Endothelial cell (in vitro differentiated cells): ENCODE data around the gene NTSR1. TPM values are rescaled to one million over a fixed set of nuclear protein-coding genes. Genes with fewer than 3 reads are reported as not detected.

Experiments
- DNase-seq: peaks from one replicate; pipeline ENCODE4 v3.0.0; 2021; ENCODE audit warnings: low spot score
- H3K27ac Mint-ChIP-seq: one replicate; pipeline ENCODE4 v1.8.0; 2021; ENCODE audit warnings: mixed read lengths, inconsistent platforms; ENCODE audit not compliant: unreplicated experiment
- H3K27me3 Mint-ChIP-seq: one replicate; pipeline ENCODE4 v1.8.0; 2021; ENCODE audit warnings: mild to moderate bottlenecking, moderate library complexity, mixed read lengths, inconsistent platforms; ENCODE audit not compliant: unreplicated experiment
- H3K36me3 Mint-ChIP-seq: one replicate; pipeline ENCODE4 v1.8.0; 2021; ENCODE audit warnings: mild to moderate bottlenecking, low read depth, mixed read lengths, inconsistent platforms; ENCODE audit not compliant: unreplicated experiment
- H3K4me1 Mint-ChIP-seq: one replicate; pipeline ENCODE4 v1.8.0; 2021; ENCODE audit warnings: mild to moderate bottlenecking, mixed read lengths, inconsistent platforms; ENCODE audit not compliant: unreplicated experiment
- H3K4me3 Mint-ChIP-seq: one replicate; pipeline ENCODE4 v1.8.0; 2021; ENCODE audit warnings: mild to moderate bottlenecking, mixed read lengths, inconsistent platforms; ENCODE audit not compliant: unreplicated experiment
- H3K9me3 Mint-ChIP-seq: one replicate; pipeline ENCODE4 v1.8.0; 2021; ENCODE audit warnings: mixed read lengths, inconsistent platforms; ENCODE audit not compliant: unreplicated experiment
- total RNA-seq: library from RNA; stranded (reverse); fragmentation: NEBNext Ultra II Directional; extraction: Animal tissue kit (Norgen Biotek cat#: 25700); gene quantifications from one replicate; pipeline ENCODE4 v1.2.1, GENCODE V29; 2021; ENCODE audit not compliant: unreplicated experiment
- TF ChIP-seq, protein P1 (sequence below): fragments of 200-600 bp; sonication (generic); IDR thresholded peaks from one replicate; pipeline ENCODE4 v1.5.0; 2021; ENCODE audit warnings: antibody characterized with exemption; ENCODE audit not compliant: unreplicated experiment

NTSR1 gene
- total RNA-seq, 1 donor from 2014 or later: not detected

DNA sequence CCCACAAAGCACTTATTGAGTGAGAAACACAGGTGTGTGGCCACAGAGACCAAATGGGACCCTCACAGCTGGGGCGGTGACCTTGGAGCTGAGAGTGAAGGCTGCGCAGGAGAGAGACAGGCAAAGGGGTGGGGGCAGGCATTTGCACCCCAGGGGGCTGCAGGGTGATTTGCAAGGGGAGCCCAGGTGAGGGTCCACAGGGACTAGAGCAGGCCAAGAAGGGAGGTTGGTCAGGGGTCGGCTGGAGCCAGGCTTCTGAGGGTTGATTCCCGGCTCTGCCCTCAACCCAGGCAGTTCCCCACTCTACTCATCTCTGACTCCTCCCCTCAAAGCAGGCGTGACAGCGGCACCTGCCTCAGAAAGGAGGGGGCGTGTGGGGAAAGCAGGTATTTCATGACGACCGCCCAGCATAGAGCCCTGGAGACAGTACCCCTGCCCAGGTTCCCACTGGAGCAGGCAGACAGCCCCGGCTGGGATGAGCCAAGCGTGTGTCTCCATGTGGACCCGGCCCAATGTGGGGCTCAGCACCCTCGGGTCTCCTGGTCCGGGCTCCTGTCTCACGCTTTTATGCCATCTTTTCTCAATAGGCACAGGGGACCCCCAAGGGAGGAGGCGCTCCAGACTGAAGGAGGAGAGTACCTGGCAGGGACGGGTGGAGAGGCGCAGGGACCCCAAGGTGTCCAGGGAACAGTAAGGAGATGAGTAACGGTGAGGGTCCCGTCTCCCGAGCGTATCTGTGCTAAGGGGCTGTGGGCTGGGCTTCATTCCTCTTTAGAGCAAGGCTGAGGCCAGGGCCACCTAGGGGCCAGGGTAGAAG is 84.5 kb downstream of the NTSR1 start:
- Mint-ChIP-seq H3K27me3 (peaks cover 4% of the 10 kb centered on the region), H3K27ac (no peak overlapping the region), H3K4me3 (no peak overlapping the region), H3K36me3 (peaks cover under 1% of the 10 kb centered on the region), H3K9me3 (no peaks in the 10 kb centered on the region), H3K4me1 (peaks cover 2% of the 10 kb centered on the region)
- TF ChIP-seq, protein P1, sequence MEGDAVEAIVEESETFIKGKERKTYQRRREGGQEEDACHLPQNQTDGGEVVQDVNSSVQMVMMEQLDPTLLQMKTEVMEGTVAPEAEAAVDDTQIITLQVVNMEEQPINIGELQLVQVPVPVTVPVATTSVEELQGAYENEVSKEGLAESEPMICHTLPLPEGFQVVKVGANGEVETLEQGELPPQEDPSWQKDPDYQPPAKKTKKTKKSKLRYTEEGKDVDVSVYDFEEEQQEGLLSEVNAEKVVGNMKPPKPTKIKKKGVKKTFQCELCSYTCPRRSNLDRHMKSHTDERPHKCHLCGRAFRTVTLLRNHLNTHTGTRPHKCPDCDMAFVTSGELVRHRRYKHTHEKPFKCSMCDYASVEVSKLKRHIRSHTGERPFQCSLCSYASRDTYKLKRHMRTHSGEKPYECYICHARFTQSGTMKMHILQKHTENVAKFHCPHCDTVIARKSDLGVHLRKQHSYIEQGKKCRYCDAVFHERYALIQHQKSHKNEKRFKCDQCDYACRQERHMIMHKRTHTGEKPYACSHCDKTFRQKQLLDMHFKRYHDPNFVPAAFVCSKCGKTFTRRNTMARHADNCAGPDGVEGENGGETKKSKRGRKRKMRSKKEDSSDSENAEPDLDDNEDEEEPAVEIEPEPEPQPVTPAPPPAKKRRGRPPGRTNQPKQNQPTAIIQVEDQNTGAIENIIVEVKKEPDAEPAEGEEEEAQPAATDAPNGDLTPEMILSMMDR: no peak
- DNase-seq: no peak

DNA sequence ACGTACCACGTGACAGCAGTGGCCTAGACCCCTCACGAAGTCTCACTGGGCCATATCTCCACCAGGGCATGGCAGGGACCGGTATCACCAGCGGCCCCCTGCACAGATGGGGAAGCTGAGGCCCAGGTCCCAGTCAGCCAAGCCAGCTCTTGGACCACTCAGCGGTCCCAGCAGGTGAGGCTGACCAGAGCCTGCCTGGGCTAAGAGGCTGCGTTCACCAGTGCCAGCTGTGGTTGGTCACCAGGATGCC is 85.0 kb downstream of the NTSR1 start:
- no peak overlapping the region for H3K4me3 Mint-ChIP-seq

DNA sequence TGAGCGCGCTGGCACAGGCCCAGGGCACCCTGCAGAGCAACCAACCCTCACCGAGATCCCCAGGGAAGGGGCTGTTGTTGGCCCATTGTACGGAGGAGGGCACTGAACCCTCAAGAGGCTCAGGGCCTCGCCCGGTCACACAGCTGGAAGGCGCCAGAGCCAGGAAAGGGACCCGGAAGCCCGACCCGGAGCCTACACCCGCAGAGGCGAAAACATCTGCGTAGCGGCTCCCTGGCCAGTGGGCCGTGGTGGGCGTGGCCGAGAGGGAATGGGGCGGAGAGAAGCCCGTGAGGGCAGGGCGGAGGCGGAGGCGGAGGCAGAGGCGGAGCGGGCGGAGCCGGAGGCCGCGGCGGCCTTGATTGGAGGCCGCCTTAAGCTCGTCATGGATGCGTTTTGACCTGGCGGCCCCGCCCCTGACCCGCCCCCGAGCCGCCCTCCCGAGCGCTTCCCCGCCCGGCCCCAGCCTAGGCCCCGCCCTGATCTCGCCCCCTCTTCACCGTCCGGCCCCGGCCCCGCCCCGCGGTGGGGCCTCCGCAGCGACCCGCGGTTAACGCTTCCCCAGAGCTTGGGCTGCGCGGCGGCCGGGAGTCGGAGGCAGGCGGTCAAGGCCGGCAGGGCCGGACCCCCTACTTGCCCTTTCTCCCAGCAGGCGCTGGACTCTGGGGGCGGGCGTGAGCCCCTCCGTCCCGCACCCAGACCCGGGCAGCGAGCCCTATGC is 85.5 kb downstream of the NTSR1 start:
- Mint-ChIP-seq H3K27ac (no peak overlapping the region), H3K9me3 (no peaks in the 10 kb centered on the region), H3K4me1 (peaks cover 2% of the 10 kb centered on the region), H3K27me3 (peaks cover 4% of the 10 kb centered on the region), H3K36me3 (peaks cover 7% of the 10 kb centered on the region), H3K4me3 (peak overlapping the region; percentile 79)
- DNase-seq: peak; percentile 95
- TF ChIP-seq, protein P1: no peak

More for the DNA sequence above, 85.0 kb downstream of the NTSR1 start:
- peaks cover 4% of the 10 kb centered on the region for H3K27me3 Mint-ChIP-seq
- no peaks in the 10 kb centered on the region for H3K9me3 Mint-ChIP-seq
- no peak overlapping the region for H3K27ac Mint-ChIP-seq
- peaks cover 5% of the 10 kb centered on the region for H3K36me3 Mint-ChIP-seq
- peaks cover 2% of the 10 kb centered on the region for H3K4me1 Mint-ChIP-seq
- DNase-seq: no peak
- TF ChIP-seq, protein P1: no peak

DNA sequence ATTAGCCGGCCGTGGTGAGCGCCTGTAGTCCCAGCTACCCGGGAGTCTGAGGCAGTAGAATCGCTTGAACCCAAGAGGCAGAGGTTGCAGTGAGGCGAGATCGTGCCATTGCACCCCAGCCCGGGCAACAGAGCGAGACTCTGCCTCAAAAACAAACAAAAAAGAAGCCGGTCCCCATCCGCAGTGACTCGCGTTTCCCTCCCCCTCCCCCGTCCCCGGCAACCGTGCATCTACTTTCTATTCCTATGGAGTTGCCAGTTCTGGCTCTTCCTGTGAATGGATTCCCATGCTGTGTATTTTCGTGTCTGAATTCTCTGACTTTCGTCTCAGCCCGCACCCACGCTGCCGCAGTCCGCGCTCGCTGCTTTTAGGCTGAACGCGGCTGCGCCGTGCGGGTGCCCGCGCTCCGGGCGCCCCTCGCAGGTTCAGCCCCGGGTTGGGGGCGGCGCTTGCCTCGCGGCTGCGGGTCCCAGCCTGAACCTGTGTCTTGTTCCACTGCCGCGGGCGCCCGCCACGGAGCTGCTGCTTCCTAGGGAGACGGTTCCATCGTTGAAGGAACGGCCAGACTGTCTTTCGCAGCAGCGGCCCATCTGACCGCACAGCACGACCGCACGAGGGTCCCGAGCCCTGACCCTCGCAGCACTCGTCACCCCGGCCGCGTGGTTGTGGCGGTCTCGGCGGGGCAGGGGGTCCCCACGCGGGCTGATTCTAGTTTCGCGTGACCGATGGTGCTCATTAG is 86.6 kb downstream of the NTSR1 start:
- Mint-ChIP-seq H3K27me3 (peaks cover 4% of the 10 kb centered on the region), H3K9me3 (no peaks in the 10 kb centered on the region), H3K4me1 (peaks cover 2% of the 10 kb centered on the region), H3K27ac (no peak overlapping the region), H3K36me3 (peaks cover 11% of the 10 kb centered on the region), H3K4me3 (peak overlapping the region; percentile 86)
- DNase-seq: peak; percentile 64
- TF ChIP-seq, protein P1: no peak
